CD14-positive monocyte (primary cell): ENCODE measurements around the gene CPNE2. TPM values are rescaled to one million over a fixed set of nuclear protein-coding genes. Genes with fewer than 3 reads are reported as not detected.

Source experiments
- DNase-seq, 3 donors: peaks; one replicate each; pipeline ENCODE4 v3.0.0-alpha.2; 2011 to 2022
- H2AFZ ChIP-seq: 2 replicates; pipeline ENCODE4 v1.6.0; 2012; ENCODE audit warnings: mild to moderate bottlenecking, low read depth, low read length, inconsistent platforms; ENCODE audit not compliant: insufficient read depth, poor library complexity, severe bottlenecking
- H3K27ac ChIP-seq, 2 donors: 1 replicate in 1 of 2; 2 replicates in 1 of 2; pipeline ENCODE4 v1.5.1; 2012 to 2013; ENCODE audit warnings: low read length in 2 of 2, control low read depth in 1 of 2, inconsistent platforms in 1 of 2, low read depth in 1 of 2, mild to moderate bottlenecking in 1 of 2
- H3K27me3 ChIP-seq, 2 donors: one replicate each; pipeline versions ENCODE4 v1.6.0 to v1.6.1; 2011 to 2013; ENCODE audit warnings: low read length in 2 of 2; ENCODE audit not compliant: control insufficient read depth in 2 of 2, insufficient read depth in 2 of 2
- H3K36me3 ChIP-seq, 2 donors: replicated peaks in 1 of 2; 1 replicate in 1 of 2; 2 replicates in 1 of 2; pipeline versions ENCODE4 v1.5.1 to v1.6.1; 2012 to 2013; ENCODE audit warnings: low read length in 2 of 2, control low read depth in 1 of 2, inconsistent platforms in 1 of 2, mild to moderate bottlenecking in 1 of 2; ENCODE audit not compliant: insufficient read depth in 2 of 2, control insufficient read depth in 1 of 2
- H3K4me1 ChIP-seq, 2 donors: 1 replicate in 1 of 2; 2 replicates in 1 of 2; pipeline versions ENCODE4 v1.5.1 to v1.6.1; 2012 to 2013; ENCODE audit warnings: low read length in 2 of 2, control low read depth in 1 of 2, inconsistent platforms in 1 of 2, mild to moderate bottlenecking in 1 of 2, moderate library complexity in 1 of 2; ENCODE audit not compliant: insufficient read depth in 2 of 2, control insufficient read depth in 1 of 2
- H3K4me2 ChIP-seq: replicated peaks from 2 replicates; pipeline ENCODE3; 2012; ENCODE audit warnings: low read length, moderate library complexity, mild to moderate bottlenecking; ENCODE audit not compliant: poor library complexity, severe bottlenecking; ENCODE audit errors: extremely low read depth
- H3K4me3 ChIP-seq, 3 experiments: fragments of 200-600 bp in 1 of 3; sonication (generic) in 1 of 3; replicated peaks in 1 of 3; 1 replicate in 2 of 3; 2 replicates in 1 of 3; pipeline ENCODE4 v1.5.1; 2011 to 2013; ENCODE audit warnings: low read length in 3 of 3, mild to moderate bottlenecking in 3 of 3, control low read depth in 2 of 3, low read depth in 2 of 3, inconsistent platforms in 1 of 3, moderate library complexity in 1 of 3
- H3K79me2 ChIP-seq: 2 replicates; pipeline ENCODE4 v1.6.0; 2012; ENCODE audit warnings: mild to moderate bottlenecking, control low read depth, inconsistent platforms, low read length, moderate library complexity; ENCODE audit not compliant: insufficient read depth
- H3K9ac ChIP-seq: 2 replicates; pipeline ENCODE4 v1.6.0; 2017; ENCODE audit warnings: low read length, mild to moderate bottlenecking; ENCODE audit not compliant: insufficient read depth, poor library complexity, severe bottlenecking
- H3K9me3 ChIP-seq, 2 donors: replicated peaks in 1 of 2; 1 replicate in 1 of 2; 2 replicates in 1 of 2; pipeline versions ENCODE4 v1.5.1 to v1.6.1; 2012 to 2013; ENCODE audit warnings: low read length in 2 of 2, control low read depth in 1 of 2; ENCODE audit not compliant: control insufficient read depth in 1 of 2, insufficient read depth in 1 of 2
- H4K20me1 ChIP-seq: 2 replicates; pipeline ENCODE4 v1.6.0; 2012; ENCODE audit warnings: mild to moderate bottlenecking, low read length, control low read depth, moderate library complexity; ENCODE audit not compliant: insufficient read depth
- H3K27ac Mint-ChIP-seq, 7 donors: one replicate each; pipeline ENCODE4 v1.8.0; 2020; ENCODE audit warnings: mild to moderate bottlenecking in 7 of 7, mixed read lengths in 7 of 7, moderate library complexity in 6 of 7, inconsistent platforms in 2 of 7
- H3K27me3 Mint-ChIP-seq, 3 donors: one replicate each; pipeline ENCODE4 v1.8.0; 2021 to 2022; ENCODE audit warnings: low read depth in 3 of 3, mild to moderate bottlenecking in 3 of 3, mixed read lengths in 3 of 3, moderate library complexity in 3 of 3, inconsistent platforms in 1 of 3
- H3K36me3 Mint-ChIP-seq, 2 donors: one replicate each; pipeline ENCODE4 v1.8.0; 2020; ENCODE audit warnings: mixed read lengths in 2 of 2, inconsistent platforms in 1 of 2, mild to moderate bottlenecking in 1 of 2
- H3K4me1 Mint-ChIP-seq: one replicate; pipeline ENCODE4 v1.8.0; 2020; ENCODE audit warnings: mild to moderate bottlenecking, mixed read lengths
- H3K4me3 Mint-ChIP-seq, 2 donors: one replicate each; pipeline ENCODE4 v1.8.0; 2020; ENCODE audit warnings: mild to moderate bottlenecking in 2 of 2, mixed read lengths in 2 of 2, moderate library complexity in 1 of 2
- H3K9me3 Mint-ChIP-seq, 7 donors: one replicate each; pipeline ENCODE4 v1.8.0; 2020 to 2022; ENCODE audit warnings: mixed read lengths in 7 of 7, mild to moderate bottlenecking in 6 of 7, moderate library complexity in 6 of 7, inconsistent platforms in 2 of 7
- CTCF ChIP-seq: fragments of 200-600 bp; IDR thresholded peaks from one replicate; pipeline ENCODE4 v1.8.0; 2022; ENCODE audit warnings: antibody characterized with exemption, mild to moderate bottlenecking
- WGBS: methylation state at CpG from one replicate; pipeline ENCODE4 v1.1.5; 2013; ENCODE audit warnings: missing lambda C conversion rate; ENCODE audit not compliant: insufficient coverage; 5-methylcytosine and 5-hydroxymethylcytosine counted together
- intact Hi-C, 2 donors: fragments of 100-400 bp; cut with micrococcal nuclease; formaldehyde crosslinking; loops; one replicate each; pipeline versions ENCODE4 v1.15.0 to v1.15.1; 2023
- polyA plus RNA-seq, 3 donors: library from polyadenylated mRNA; depleted of rRNA in 1 of 3; unstranded in 2 of 3; stranded (reverse) in 1 of 3; fragments of 300-500 nt in 2 of 3; fragments of >200 nt in 1 of 3; fragmentation: Illumina TruSeq in 2 of 3; gene quantifications; 1 replicate in 2 of 3; 2 replicates in 1 of 3; pipeline ENCODE4 v1.2.3, GENCODE V29; 2012 to 2021

The CPNE2 gene
- polyA plus RNA-seq, 3 donors = 18.3 to 68.8 (median 23.9) TPM

- peaks cover 7% of the 10 kb centered on the region for H3K4me1 Mint-ChIP-seq
- Histone ChIP-seq H3K79me2 (peaks cover 79% of the 10 kb centered on the region), H3K36me3 (peaks cover 10 to 54% of the 10 kb centered on the region in 2 donors), H3K4me3 (no peak overlapping the region), H3K9ac (no peak overlapping the region), H2AFZ (no peak overlapping the region), H3K4me2 (no peak overlapping the region), H4K20me1 (peaks cover 38% of the 10 kb centered on the region), H3K27me3 (no peaks in the 10 kb centered on the region), H3K27ac (no peak overlapping the region), H3K4me1 (peaks cover under 1 to 3% of the 10 kb centered on the region in 2 donors), H3K9me3 (no peaks in the 10 kb centered on the region)
- no peak overlapping the region for H3K27ac Mint-ChIP-seq
- H3K36me3 Mint-ChIP-seq = peaks cover 15 to 31% of the 10 kb centered on the region in 2 donors
- no peaks in the 10 kb centered on the region for H3K9me3 Mint-ChIP-seq
- intact Hi-C loops = no loop called here
- WGBS = 100% methylated on average over 3 of the region's 3 CpGs
- no peak for DNase-seq
- no peak overlapping the region for H3K4me3 Mint-ChIP-seq
- H3K27me3 Mint-ChIP-seq = no peaks in the 10 kb centered on the region
- TF ChIP-seq CTCF = no peak
These were observed 86.9 kb downstream of the CPNE2 start for GRCh38 chr16:57179215-57179828.

GRCh38 chr16:57184113-57184512, 91.7 kb downstream of the CPNE2 start:
- H3K36me3 Mint-ChIP-seq = peaks cover 2 to 9% of the 10 kb centered on the region in 2 donors
- no peaks in the 10 kb centered on the region for H3K27me3 ChIP-seq
- no peak overlapping the region for H3K4me3 Mint-ChIP-seq
- no peak for DNase-seq
- no CpG with 5 or more reads among the region's 4 CpGs for WGBS
- H3K36me3 ChIP-seq = peaks cover 0 to 20% of the 10 kb centered on the region in 2 donors
- no peak overlapping the region for H3K9ac ChIP-seq
- TF ChIP-seq CTCF = no peak
- peaks cover 24 to 30% of the 10 kb centered on the region in 2 donors for H3K4me1 ChIP-seq
- H2AFZ ChIP-seq = no peak overlapping the region
- H3K9me3 Mint-ChIP-seq = no peaks in the 10 kb centered on the region
- H3K79me2 ChIP-seq = peaks cover 97% of the 10 kb centered on the region
- H3K27ac ChIP-seq = no peak overlapping the region
- H3K4me1 Mint-ChIP-seq = peaks cover 38% of the 10 kb centered on the region
- peak overlapping the region in 1 of 7 donors; percentile 50 for H3K27ac Mint-ChIP-seq
- intact Hi-C loops = loop anchor here (5.0 to 10.0 kb wide), 4 partner anchors 61 to 579 kb away; partner anchors contain the start of genes ARL2BP (in 1 of the 2), CIAPIN1 (in 1 of the 2), COQ9 (in 1 of the 2) and CPNE2 (in 1 of the 2)
- no peaks in the 10 kb centered on the region for H3K27me3 Mint-ChIP-seq
- H3K9me3 ChIP-seq = no peaks in the 10 kb centered on the region
- H4K20me1 ChIP-seq = peaks cover 32% of the 10 kb centered on the region
- H3K4me3 ChIP-seq = no peak overlapping the region
- no peak overlapping the region for H3K4me2 ChIP-seq
